IMR-90 (cell line): ENCODE measurements around the gene INIP. TPM values are rescaled to one million over a fixed set of nuclear protein-coding genes. Genes with fewer than 3 reads are reported as not detected.

Source experiments
- ATAC-seq: fragments of 200-7000 bp; cut with Tn5 transposase; 2 replicates; pipeline ENCODE4 v1.9.1; 2020; ENCODE audit warnings: low read depth, mild to moderate bottlenecking, moderate library complexity
- BruUV-seq: library from RNA; stranded (reverse); fragments of 400-500 nt; replicated peaks from 2 replicates; lab custom pipeline; 2021; lab: Mats Ljungman, UMichigan
- CTCF ChIA-PET: fragments of 300-600 bp; formaldehyde crosslinking; extraction: SDS; loops from one replicate; lab custom pipeline; 2021; ENCODE audit warnings: antibody characterized with exemption; lab: Yijun Ruan, JAX
- POLR2A ChIA-PET: fragments of 300-600 bp; sonication (Branson Sonifier 250); formaldehyde crosslinking; loops from one replicate; lab custom pipeline; 2022; ENCODE audit warnings: antibody characterized with exemption; ENCODE audit not compliant: unreplicated experiment; lab: Charles Lee
- DNase-seq: peaks from one replicate; pipeline ENCODE4 v3.0.0; 2013
- H2AFZ ChIP-seq: replicated peaks from 2 replicates; pipeline ENCODE3; 2013; ENCODE audit warnings: low read length, mild to moderate bottlenecking; ENCODE audit not compliant: poor library complexity
- H2AK5ac ChIP-seq: 2 replicates; pipeline ENCODE4 v1.6.1; 2013; ENCODE audit warnings: low read depth, low read length, inconsistent platforms
- H2AK9ac ChIP-seq: replicated peaks from 2 replicates; pipeline ENCODE3; 2013; ENCODE audit warnings: mild to moderate bottlenecking, low read depth, low read length, moderate library complexity; ENCODE audit not compliant: poor library complexity
- H2BK120ac ChIP-seq: 2 replicates; pipeline ENCODE4 v1.6.1; 2013; ENCODE audit warnings: low read depth, low read length, inconsistent platforms
- H2BK15ac ChIP-seq: 3 replicates; pipeline ENCODE4 v1.6.1; 2013; ENCODE audit warnings: low read depth, low read length, inconsistent platforms
- H2BK20ac ChIP-seq: 2 replicates; pipeline ENCODE4 v1.6.1; 2013; ENCODE audit warnings: low read depth, mild to moderate bottlenecking, inconsistent platforms, low read length, moderate library complexity
- H2BK5ac ChIP-seq: 2 replicates; pipeline ENCODE4 v1.6.1; 2013; ENCODE audit warnings: mild to moderate bottlenecking, low read depth, low read length, inconsistent platforms; ENCODE audit not compliant: poor library complexity, severe bottlenecking
- H3K14ac ChIP-seq: replicated peaks from 2 replicates; pipeline ENCODE4 v1.6.1; 2013; ENCODE audit warnings: low read depth, low read length, inconsistent platforms
- H3K18ac ChIP-seq: 2 replicates; pipeline ENCODE4 v1.6.1; 2013; ENCODE audit warnings: low read depth, low read length, control low read depth
- H3K23ac ChIP-seq: 2 replicates; pipeline ENCODE4 v1.6.1; 2013; ENCODE audit warnings: low read depth, low read length, inconsistent platforms
- H3K27ac ChIP-seq: 2 replicates; pipeline ENCODE4 v1.5.1; 2013; ENCODE audit warnings: mild to moderate bottlenecking, control low read depth, low read length; ENCODE audit not compliant: insufficient read depth
- H3K27me3 ChIP-seq: 2 replicates; pipeline ENCODE4 v1.6.1; 2013; ENCODE audit warnings: low read length; ENCODE audit not compliant: control insufficient read depth, insufficient read depth
- H3K36me3 ChIP-seq: 2 replicates; pipeline ENCODE4 v1.6.1; 2013; ENCODE audit warnings: low read length, mixed read lengths; ENCODE audit not compliant: control insufficient read depth, insufficient read depth
- H3K4ac ChIP-seq: 2 replicates; pipeline ENCODE4 v1.6.1; 2013; ENCODE audit warnings: low read depth, low read length, inconsistent platforms
- H3K4me1 ChIP-seq: 2 replicates; pipeline ENCODE4 v1.6.1; 2013; ENCODE audit warnings: low read length, mixed read lengths; ENCODE audit not compliant: control insufficient read depth, insufficient read depth
- H3K4me2 ChIP-seq: 2 replicates; pipeline ENCODE4 v1.6.1; 2013; ENCODE audit warnings: low read depth, mild to moderate bottlenecking, control low read depth, low read length, moderate library complexity
- H3K4me3 ChIP-seq: 2 replicates; pipeline ENCODE4 v1.5.1; 2013; ENCODE audit warnings: low read depth, mild to moderate bottlenecking, control low read depth, low read length, moderate library complexity; ENCODE audit not compliant: insufficient read depth
- H3K56ac ChIP-seq: 2 replicates; pipeline ENCODE4 v1.6.1; 2013; ENCODE audit warnings: low read length, inconsistent platforms; ENCODE audit not compliant: insufficient read depth; ENCODE audit errors: extremely low read depth
- H3K79me1 ChIP-seq, 2 experiments: 2 replicates each; pipeline ENCODE4 v1.6.1; 2013; ENCODE audit warnings: low read length in 2 of 2, inconsistent platforms in 1 of 2, low read depth in 1 of 2
- H3K9ac ChIP-seq: 2 replicates; pipeline ENCODE4 v1.6.1; 2013; ENCODE audit warnings: low read depth, low read length, control low read depth
- H3K9me1 ChIP-seq: 2 replicates; pipeline ENCODE4 v1.6.1; 2013; ENCODE audit warnings: low read length, inconsistent platforms; ENCODE audit not compliant: insufficient read depth
- H3K9me3 ChIP-seq: 2 replicates; pipeline ENCODE4 v1.6.1; 2013; ENCODE audit warnings: low read length; ENCODE audit not compliant: control insufficient read depth, insufficient read depth
- H4K20me1 ChIP-seq: 2 replicates; pipeline ENCODE4 v1.6.1; 2013; ENCODE audit warnings: low read length, inconsistent platforms; ENCODE audit not compliant: insufficient read depth
- H4K5ac ChIP-seq: 2 replicates; pipeline ENCODE4 v1.6.1; 2013; ENCODE audit warnings: mild to moderate bottlenecking, low read depth, low read length, control low read depth
- H4K8ac ChIP-seq, 2 experiments: 2 replicates each; pipeline ENCODE4 v1.6.1; 2013; ENCODE audit warnings: low read depth in 2 of 2, low read length in 2 of 2, control low read depth in 1 of 2, inconsistent platforms in 1 of 2
- H4K91ac ChIP-seq: 2 replicates; pipeline ENCODE4 v1.6.1; 2013; ENCODE audit warnings: low read depth, low read length, inconsistent platforms; ENCODE audit not compliant: insufficient read depth
- MAFK ChIP-seq: IDR thresholded peaks from 2 replicates; pipeline ENCODE4 v1.6.1; 2012; ENCODE audit warnings: low read depth, low read length, improper control_type of control experiment
- RCOR1 ChIP-seq: IDR thresholded peaks from 2 replicates; pipeline ENCODE4 v1.6.1; 2012; ENCODE audit warnings: mild to moderate bottlenecking, low read length, improper control_type of control experiment; ENCODE audit not compliant: insufficient replicate concordance
- WGBS, 2 experiments: methylation state at CpG; one replicate each; pipeline versions ENCODE4 v1.1.5 to v1.1.7; 2013; ENCODE audit warnings: missing lambda C conversion rate in 2 of 2; ENCODE audit not compliant: insufficient read length in 1 of 2; ENCODE audit errors: extremely low coverage in 2 of 2; 5-methylcytosine and 5-hydroxymethylcytosine counted together
- dilution Hi-C: fragments of 300-500 bp; cut with HindIII; formaldehyde crosslinking; loops from one replicate; pipeline ENCODE4 v1.14.3; 2018; ENCODE audit warnings: low sequenced_read_pairs; ENCODE audit not compliant: unreplicated experiment
- in situ Hi-C: fragments of 300-500 bp; cut with MboI; formaldehyde crosslinking; loops from 3 replicates; pipeline ENCODE4 v1.14.3; 2019; ENCODE audit warnings: low sequenced_read_pairs, inconsistent platforms, mixed read lengths
- intact Hi-C: fragments of 100-400 bp; cut with micrococcal nuclease; formaldehyde crosslinking; loops from 2 replicates; pipeline ENCODE4 v1.10.0; 2022
- polyA plus RNA-seq, 3 experiments: library from polyadenylated mRNA; depleted of rRNA; stranded (reverse); fragments of >200 nt; gene quantifications; 2 replicates each; pipeline ENCODE4 v1.2.3, GENCODE V29; 2012; ENCODE audit warnings: low replicate concordance in 1 of 3
- total RNA-seq: library from RNA; depleted of rRNA; stranded (reverse); fragments of >200 nt; gene quantifications from 2 replicates; pipeline ENCODE4 v1.2.3, GENCODE V29; 2012

Gene INIP
- total and polyA plus RNA-seq, 2 of the 4 experiments (the other 2 are of a cell fraction): 11.1 to 15.4 TPM

DNA sequence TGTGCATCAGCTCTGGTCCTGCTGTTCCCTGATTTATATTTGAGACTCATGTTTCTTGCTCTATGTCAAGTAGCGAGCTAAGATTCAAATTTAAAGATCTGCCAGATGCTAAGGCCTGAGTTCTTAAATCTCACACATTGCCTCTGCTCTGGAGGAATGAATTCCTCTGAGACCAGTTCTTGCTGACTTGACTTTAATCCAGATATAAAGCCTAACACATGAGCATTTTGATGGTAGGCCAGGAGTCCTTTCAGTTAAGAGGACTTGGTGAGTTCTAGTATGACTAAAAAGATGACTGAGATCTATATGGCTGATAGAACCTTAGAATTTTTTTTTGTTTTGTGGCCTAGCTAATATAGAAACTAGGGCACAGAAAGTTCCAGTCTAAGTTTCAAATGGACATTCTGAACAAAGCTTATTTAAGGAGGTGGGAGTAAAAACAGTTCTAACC lies 1.3 kb upstream of the INIP start:
- Histone ChIP-seq H3K9me1 (no peaks in the 10 kb centered on the region), H3K27ac (no peak overlapping the region), H3K4me1 (no peaks in the 10 kb centered on the region), H4K8ac (no peak overlapping the region), H4K5ac (no peak overlapping the region), H3K23ac (no peak overlapping the region), H3K4ac (no peak overlapping the region), H3K56ac (no peak overlapping the region), H3K9me3 (no peaks in the 10 kb centered on the region), H3K18ac (no peak overlapping the region), H2AK5ac (no peak overlapping the region), H3K4me2 (no peak overlapping the region), H3K9ac (no peak overlapping the region), H3K36me3 (no peaks in the 10 kb centered on the region), H2BK120ac (no peak overlapping the region), H3K14ac (no peak overlapping the region), H2BK20ac (no peak overlapping the region), H2AFZ (no peak overlapping the region), H3K79me1 (peaks cover 0 to 11% of the 10 kb centered on the region in 2 experiments), H4K20me1 (no peaks in the 10 kb centered on the region), H3K4me3 (no peak overlapping the region), H2BK5ac (no peak overlapping the region), H2BK15ac (no peak overlapping the region), H2AK9ac (no peak overlapping the region), H3K27me3 (no peaks in the 10 kb centered on the region), H4K91ac (no peak overlapping the region)
- dilution Hi-C loops (no loop called here), intact Hi-C loops (loop anchor here (5.0 to 10.0 kb wide), 3 partner anchors 33 to 186 kb away; partner anchors contain the start of gene SNX30), in situ Hi-C loops (loop anchor here (25.0 kb wide), 2 partner anchors 632 to 957 kb away; no protein-coding TSS in a partner anchor)
- no peak for TF ChIP-seq RCOR1
- TF ChIP-seq MAFK: peak; percentile 27; the same call in 1 of the 2 replicates
- ATAC-seq (no peak), DNase-seq (no peak)
- WGBS, 2 experiments: 86% methylated on average over 1 of the region's 1 CpG; no CpG with 5 or more reads in 1 of the 2 experiments
- ChIA-PET CTCF (interaction anchor here (0.6 kb wide), 1 partner anchor 13 kb away, joined by 3 read pairs; no protein-coding TSS in a partner anchor), POLR2A (no interaction called here)
- no TSS peak for BruUV-seq
